ENCODE data around the gene ANKRD55. TPM values are rescaled to one million over a fixed set of nuclear protein-coding genes. Genes with fewer than 3 reads are reported as not detected.
"Not testable (repeated sequence)": the region's sequence is repeated elsewhere in the genome, so short reads cannot be mapped to it uniquely, and the experiment has no call there.

Gene ANKRD55
- total and polyA plus RNA-seq, 9 of the 15 experiments (the other 6 are each of a cell fraction or from before 2014, with no cell fraction given): 3.4 to 10.6 (median 6.5) TPM

GRCh38 chr5:56102889-56103288 lies 130.2 kb downstream of the ANKRD55 start:
- CTCF ChIA-PET (ENCODE audit: low intra/inter-chr PET ratio): no interaction called here
- 47% methylated on average over 1 of the region's 1 CpG for WGBS (ENCODE audit: insufficient coverage, low coverage, missing lambda C conversion rate)
- TF ChIP-seq SMC3 (conservative IDR thresholded peaks at IDR 0.05; ENCODE audit: insufficient read depth, low read depth, low read length) (no peak), TAL1 (IDR thresholded peaks at IDR 0.05) (no peak), POLR2B (IDR thresholded peaks at IDR 0.05; ENCODE audit: low read depth, partially characterized antibody) (no peak), PHB2 (IDR thresholded peaks at IDR 0.05; ENCODE audit: low read depth) (no peak), PTBP1 (IDR thresholded peaks at IDR 0.05; ENCODE audit: low read depth, low read length) (no peak), STAT6 (CRISPR knock-in tag; IDR thresholded peaks at IDR 0.05) (no peak)
- in situ Hi-C loops (cut with MboI) (no loop called here), intact Hi-C loops (cut with micrococcal nuclease) (no loop called here)
- H3K9me3 ChIP-seq (replicated peaks; ENCODE audit: control insufficient read depth, insufficient read depth, low read depth, low read length): no peaks in the 10 kb centered on the region
- no peak overlapping the region for H3K9ac ChIP-seq (ENCODE audit: insufficient read depth in 1 of 2, low read depth in 2 of 2, low read length in 2 of 2)
- H3K79me2 ChIP-seq (ENCODE audit: control insufficient read depth, insufficient read depth, low read length): no peaks in the 10 kb centered on the region
- peaks cover 0 to 14% of the 10 kb centered on the region in 2 experiments; a peak in 3 of 5 replicates for H3K4me1 ChIP-seq (replicated peaks in 1 of 2; ENCODE audit: control insufficient read depth in 2 of 2, insufficient read depth in 2 of 2, low read length in 2 of 2)
- no peak for FAIRE-seq
- H3K36me3 ChIP-seq (ENCODE audit: control insufficient read depth, insufficient read depth, low read length): no peaks in the 10 kb centered on the region
- no peak overlapping the region for H3K4me3 ChIP-seq
- no peaks in the 10 kb centered on the region for H4K20me1 ChIP-seq (replicated peaks; ENCODE audit: control insufficient read depth, insufficient read depth, low read length)
- no peak for ATAC-seq
- no peak for DNase-seq (ENCODE audit: extremely low read depth in 1 of 4, low spot score in 3 of 4)
- H2AFZ ChIP-seq (ENCODE audit: low read depth, low read length): no peak overlapping the region
- H3K27me3 ChIP-seq (ENCODE audit: control insufficient read depth in 2 of 2, insufficient read depth in 2 of 2, low read length in 2 of 2): no peaks in the 10 kb centered on the region
- POLR2A ChIA-PET: interaction anchor here (0.8 to 1.6 kb wide), 3 partner anchors 9 to 21 kb away, joined by 3 to 5 read pairs (median 4); no protein-coding TSS in a partner anchor
- no peak overlapping the region for H3K27ac ChIP-seq (ENCODE audit: extremely low read depth, low read depth, low read length)
- no peaks in the 10 kb centered on the region for H3K9me1 ChIP-seq (ENCODE audit: control insufficient read depth, insufficient read depth, low read length)
- BruUV-seq (replicated peaks): no TSS peak
- H3K4me2 ChIP-seq (ENCODE audit: insufficient read depth, low read length): no peak overlapping the region

- intact Hi-C loops (cut with micrococcal nuclease); in situ Hi-C loops (cut with MboI); H3K27ac ChIP-seq (ENCODE audit: extremely low read depth, low read depth, low read length); H3K9me1 ChIP-seq (ENCODE audit: control insufficient read depth, insufficient read depth, low read length); H4K20me1 ChIP-seq (replicated peaks; ENCODE audit: control insufficient read depth, insufficient read depth, low read length); H3K4me2 ChIP-seq (ENCODE audit: insufficient read depth, low read length); H3K27me3 ChIP-seq (ENCODE audit: control insufficient read depth in 2 of 2, insufficient read depth in 2 of 2, low read length in 2 of 2); ATAC-seq; H3K36me3 ChIP-seq (ENCODE audit: control insufficient read depth, insufficient read depth, low read length); CTCF ChIA-PET (ENCODE audit: low intra/inter-chr PET ratio); H2AFZ ChIP-seq (ENCODE audit: low read depth, low read length); H3K4me3 ChIP-seq; H3K9me3 ChIP-seq (replicated peaks; ENCODE audit: control insufficient read depth, insufficient read depth, low read depth, low read length); BruUV-seq (replicated peaks); FAIRE-seq; DNase-seq (ENCODE audit: extremely low read depth in 1 of 4, low spot score in 3 of 4); H3K79me2 ChIP-seq (ENCODE audit: control insufficient read depth, insufficient read depth, low read length); H3K9ac ChIP-seq (ENCODE audit: insufficient read depth in 1 of 2, low read depth in 2 of 2, low read length in 2 of 2): not testable (repeated sequence)
- peaks cover 0 to 14% of the 10 kb centered on the region in 2 experiments; a peak in 3 of 5 replicates for H3K4me1 ChIP-seq (replicated peaks in 1 of 2; ENCODE audit: control insufficient read depth in 2 of 2, insufficient read depth in 2 of 2, low read length in 2 of 2)
- POLR2A ChIA-PET: interaction anchor here (0.8 to 1.6 kb wide), 2 partner anchors 14 to 21 kb away, joined by 3 to 5 read pairs; no protein-coding TSS in a partner anchor
- 78% methylated on average over 8 of the region's 9 CpGs for WGBS (ENCODE audit: insufficient coverage, low coverage, missing lambda C conversion rate)
Observed at GRCh38 chr5:56102207-56102606, 130.9 kb downstream of the ANKRD55 start.

Data from K562 (cell line).